ENCODE results near the gene RARG. TPM values are rescaled to one million over a fixed set of nuclear protein-coding genes. Genes with fewer than 3 reads are reported as not detected.

The RARG gene
- total RNA-seq, 1 donor from 2014 or later, result 7.9 TPM

DNA sequence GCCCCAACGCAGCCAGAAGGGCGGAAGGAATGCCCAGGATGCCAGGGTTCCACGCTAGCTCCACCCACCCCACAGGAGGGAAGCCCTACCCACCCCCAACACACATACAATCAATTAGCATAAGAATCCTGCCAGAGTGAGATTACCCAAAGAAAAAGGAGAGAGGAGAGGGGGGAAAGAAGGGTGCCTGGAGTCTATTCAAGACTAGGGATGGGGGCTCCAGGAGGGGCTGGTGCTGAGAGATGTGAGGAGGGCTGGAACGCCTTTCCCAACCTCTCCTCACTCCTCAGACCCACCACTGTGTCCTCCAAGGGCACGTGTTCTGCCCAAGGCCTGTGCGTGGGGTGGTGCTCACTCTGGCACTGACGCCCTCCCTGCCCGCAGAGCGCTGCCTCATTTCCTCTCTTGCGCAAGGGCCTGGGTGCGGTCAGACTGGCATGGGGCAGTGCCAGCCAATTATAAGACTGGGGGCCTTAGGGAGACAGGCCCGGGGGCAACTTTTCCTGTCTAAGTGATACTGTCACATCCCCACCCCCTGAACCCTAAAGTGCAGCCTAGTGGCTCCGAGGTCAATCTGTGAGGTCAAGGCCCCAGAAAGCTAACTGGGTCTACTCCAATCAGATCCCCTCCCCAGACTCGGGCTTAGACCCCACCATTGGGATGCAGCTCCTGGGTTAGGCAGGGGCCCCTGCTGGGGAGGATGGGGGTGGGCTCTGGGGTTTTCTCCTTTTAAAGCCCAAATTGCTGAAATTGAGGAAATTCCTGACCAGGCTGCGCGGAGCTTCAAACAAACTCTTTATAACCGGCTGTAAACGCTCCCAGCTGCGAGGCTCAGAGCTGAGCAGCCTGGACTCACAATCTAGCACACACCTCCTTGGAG, 14.7 kb downstream of the RARG start:
- no peak for DNase-seq (ENCODE audit: low spot score)
- no peak overlapping the region for H3K27ac Mint-ChIP-seq (ENCODE audit: unreplicated experiment)
- TF ChIP-seq, protein P1, sequence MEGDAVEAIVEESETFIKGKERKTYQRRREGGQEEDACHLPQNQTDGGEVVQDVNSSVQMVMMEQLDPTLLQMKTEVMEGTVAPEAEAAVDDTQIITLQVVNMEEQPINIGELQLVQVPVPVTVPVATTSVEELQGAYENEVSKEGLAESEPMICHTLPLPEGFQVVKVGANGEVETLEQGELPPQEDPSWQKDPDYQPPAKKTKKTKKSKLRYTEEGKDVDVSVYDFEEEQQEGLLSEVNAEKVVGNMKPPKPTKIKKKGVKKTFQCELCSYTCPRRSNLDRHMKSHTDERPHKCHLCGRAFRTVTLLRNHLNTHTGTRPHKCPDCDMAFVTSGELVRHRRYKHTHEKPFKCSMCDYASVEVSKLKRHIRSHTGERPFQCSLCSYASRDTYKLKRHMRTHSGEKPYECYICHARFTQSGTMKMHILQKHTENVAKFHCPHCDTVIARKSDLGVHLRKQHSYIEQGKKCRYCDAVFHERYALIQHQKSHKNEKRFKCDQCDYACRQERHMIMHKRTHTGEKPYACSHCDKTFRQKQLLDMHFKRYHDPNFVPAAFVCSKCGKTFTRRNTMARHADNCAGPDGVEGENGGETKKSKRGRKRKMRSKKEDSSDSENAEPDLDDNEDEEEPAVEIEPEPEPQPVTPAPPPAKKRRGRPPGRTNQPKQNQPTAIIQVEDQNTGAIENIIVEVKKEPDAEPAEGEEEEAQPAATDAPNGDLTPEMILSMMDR (IDR thresholded peaks at IDR 0.05; ENCODE audit: unreplicated experiment), result no peak
- peaks cover 73% of the 10 kb centered on the region for H3K4me1 Mint-ChIP-seq (ENCODE audit: unreplicated experiment)
- H3K9me3 Mint-ChIP-seq (ENCODE audit: unreplicated experiment), result no peaks in the 10 kb centered on the region
- peaks cover 8% of the 10 kb centered on the region for H3K36me3 Mint-ChIP-seq (ENCODE audit: low read depth, unreplicated experiment)
- H3K27me3 Mint-ChIP-seq (ENCODE audit: unreplicated experiment), result peaks cover 24% of the 10 kb centered on the region
- H3K4me3 Mint-ChIP-seq (ENCODE audit: unreplicated experiment), result no peak overlapping the region

DNA sequence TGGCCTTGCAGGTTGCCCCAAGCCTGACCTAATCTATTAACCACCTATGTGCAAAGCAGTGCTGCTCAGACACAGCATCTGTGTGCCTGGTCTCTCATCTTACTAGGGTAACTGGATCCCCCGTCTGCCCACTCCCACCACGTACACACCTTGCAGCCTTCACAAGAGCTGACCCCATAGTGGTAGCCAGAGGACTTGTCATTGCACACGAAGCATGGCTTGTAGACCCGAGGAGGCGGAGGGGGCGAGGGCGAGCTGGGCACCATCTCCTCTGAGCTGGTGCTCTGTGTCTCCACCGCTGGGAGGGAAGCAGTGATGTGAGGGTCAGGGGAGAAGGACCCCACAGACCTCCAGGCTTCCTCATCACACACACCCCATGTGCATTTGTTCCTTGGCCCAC, 16.5 kb downstream of the RARG start:
- Mint-ChIP-seq H3K27ac (ENCODE audit: unreplicated experiment) (no peak overlapping the region), H3K4me3 (ENCODE audit: unreplicated experiment) (peak overlapping the region; percentile 17), H3K27me3 (ENCODE audit: unreplicated experiment) (peaks cover 22% of the 10 kb centered on the region), H3K9me3 (ENCODE audit: unreplicated experiment) (no peaks in the 10 kb centered on the region), H3K4me1 (ENCODE audit: unreplicated experiment) (peaks cover 67% of the 10 kb centered on the region), H3K36me3 (ENCODE audit: low read depth, unreplicated experiment) (peaks cover 8% of the 10 kb centered on the region)
- DNase-seq (ENCODE audit: low spot score), result no peak
- TF ChIP-seq, protein P1 (IDR thresholded peaks at IDR 0.05; ENCODE audit: unreplicated experiment), result no peak

DNA sequence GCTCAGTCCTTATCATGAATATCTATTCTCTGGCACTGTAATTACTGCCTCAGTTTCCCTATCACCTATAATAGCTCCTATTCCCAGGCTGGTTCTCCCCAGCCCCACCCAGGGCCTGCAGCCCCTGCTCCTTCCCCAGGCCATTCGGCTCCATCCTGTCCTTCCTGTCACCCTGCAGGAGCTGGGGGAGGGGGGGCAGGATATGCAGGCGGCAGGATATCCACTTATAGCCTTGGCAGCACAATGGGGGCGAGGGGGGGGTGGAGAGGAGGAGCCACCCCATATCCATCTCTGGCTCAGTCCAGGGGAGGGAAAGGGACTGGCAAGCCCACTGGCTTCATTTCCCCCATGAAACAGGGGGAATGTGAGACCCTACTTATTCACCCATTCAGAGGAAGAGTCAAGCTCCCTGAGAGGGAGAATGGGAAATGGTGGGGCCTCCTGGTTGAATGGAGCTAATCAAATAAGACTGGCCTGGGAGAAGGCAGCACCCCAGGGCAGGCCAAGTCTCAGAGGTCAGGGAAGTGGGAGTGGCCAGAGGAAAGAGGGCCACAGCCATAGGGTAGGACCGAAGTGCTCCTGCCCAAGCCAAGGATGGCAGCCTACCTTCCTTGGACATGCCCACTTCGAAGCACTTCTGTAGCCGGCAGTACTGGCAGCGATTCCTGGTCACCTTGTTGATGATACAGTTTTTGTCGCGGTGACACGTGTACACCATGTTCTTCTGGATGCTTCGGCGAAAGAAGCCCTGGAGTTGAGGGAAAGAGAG, 17.1 kb downstream of the RARG start:
- DNase-seq (ENCODE audit: low spot score), result peak; percentile 71
- Mint-ChIP-seq H3K36me3 (ENCODE audit: low read depth, unreplicated experiment) (peaks cover 8% of the 10 kb centered on the region), H3K9me3 (ENCODE audit: unreplicated experiment) (no peaks in the 10 kb centered on the region), H3K4me1 (ENCODE audit: unreplicated experiment) (peaks cover 64% of the 10 kb centered on the region), H3K27me3 (ENCODE audit: unreplicated experiment) (peaks cover 22% of the 10 kb centered on the region), H3K4me3 (ENCODE audit: unreplicated experiment) (peak overlapping the region; percentile 73), H3K27ac (ENCODE audit: unreplicated experiment) (peak overlapping the region; percentile 74)
- TF ChIP-seq, protein P1 (IDR thresholded peaks at IDR 0.05; ENCODE audit: unreplicated experiment), result no peak

DNA sequence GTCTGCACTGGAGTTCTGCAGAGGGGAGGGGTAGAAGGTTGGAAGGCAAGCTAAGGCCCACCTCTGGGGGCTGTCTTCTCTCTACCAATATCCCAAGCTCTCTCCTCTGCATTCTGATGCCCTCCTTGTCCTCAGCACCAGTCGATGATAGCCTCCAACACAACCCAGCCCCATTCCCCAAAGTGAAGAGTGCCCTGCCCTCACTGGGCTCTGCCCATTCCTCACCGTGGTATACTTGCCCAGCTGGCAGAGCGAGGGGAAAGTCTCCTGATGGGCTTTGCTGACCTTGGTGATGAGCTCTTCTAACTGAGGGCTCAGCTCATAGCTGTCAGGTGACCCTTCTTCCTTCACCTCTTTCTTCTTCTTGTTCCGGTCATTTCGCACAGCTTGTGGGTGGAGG, 17.8 kb downstream of the RARG start:
- Mint-ChIP-seq H3K4me1 (ENCODE audit: unreplicated experiment) (peaks cover 59% of the 10 kb centered on the region), H3K4me3 (ENCODE audit: unreplicated experiment) (peak overlapping the region; percentile 45), H3K27me3 (ENCODE audit: unreplicated experiment) (peaks cover 21% of the 10 kb centered on the region), H3K27ac (ENCODE audit: unreplicated experiment) (peak overlapping the region; percentile 66), H3K9me3 (ENCODE audit: unreplicated experiment) (no peaks in the 10 kb centered on the region), H3K36me3 (ENCODE audit: low read depth, unreplicated experiment) (peaks cover 6% of the 10 kb centered on the region)
- TF ChIP-seq, protein P1 (IDR thresholded peaks at IDR 0.05; ENCODE audit: unreplicated experiment), result no peak
- DNase-seq (ENCODE audit: low spot score), result no peak

Measured in endothelial cell (in vitro differentiated cells).